Bronchial epithelial cell (primary cell): ENCODE measurements around the gene CYFIP2. TPM values are rescaled to one million over a fixed set of nuclear protein-coding genes. Genes with fewer than 3 reads are reported as not detected.

Experiments used
- DNase-seq: peaks from one replicate; pipeline ENCODE4 v3.0.0-alpha.2; 2010; ENCODE audit warnings: low read depth
- FAIRE-seq: peaks from 2 replicates; lab custom pipeline; 2011; peaks lifted over from hg19 to GRCh38; lab: Jason Lieb, UNC
- H3K27me3 ChIP-seq: 2 replicates; pipeline ENCODE4 v1.5.1; 2011; ENCODE audit warnings: low read length; ENCODE audit not compliant: control insufficient read depth, insufficient read depth
- H3K36me3 ChIP-seq: 2 replicates; pipeline ENCODE4 v1.5.1; 2011; ENCODE audit warnings: low read length; ENCODE audit not compliant: control insufficient read depth, insufficient read depth
- H3K4me3 ChIP-seq: 2 replicates; pipeline ENCODE4 v1.5.1; 2011; ENCODE audit warnings: mild to moderate bottlenecking, low read depth, low read length, control low read depth
- total RNA-seq: library from RNA; depleted of rRNA; stranded (reverse); fragments of >200 nt; gene quantifications from 2 replicates; pipeline ENCODE4 v1.2.1, GENCODE V29; 2014
- TF ChIP-seq, protein P1 (sequence below): IDR thresholded peaks from 2 replicates; pipeline ENCODE4 v1.5.1; 2011; ENCODE audit warnings: mild to moderate bottlenecking, moderate library complexity, low read length, control low read depth, inconsistent platforms; ENCODE audit not compliant: insufficient read depth, severe bottlenecking

CYFIP2 gene
- total RNA-seq, 1 donor from 2014 or later, result 3.9 TPM

DNA sequence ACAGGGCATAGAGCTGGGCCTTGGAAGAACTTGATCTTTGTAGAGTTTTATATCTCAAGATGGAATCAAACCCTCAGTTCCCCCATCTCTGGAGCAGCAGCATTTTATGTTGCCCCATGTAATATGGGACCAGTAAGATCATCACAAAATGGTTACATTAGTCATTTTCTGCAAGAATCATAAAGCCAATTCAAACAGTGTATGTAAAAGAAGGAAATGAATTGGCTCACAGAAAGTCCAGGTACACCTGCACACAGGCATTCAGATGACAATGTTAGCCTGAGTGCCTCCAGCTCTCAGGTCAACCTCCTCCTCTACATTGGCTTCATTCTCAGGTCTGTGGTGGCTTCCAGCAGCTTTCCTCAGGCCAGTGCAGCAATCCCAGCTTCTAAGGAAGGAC lies 35.1 kb downstream of the CYFIP2 start:
- FAIRE-seq (no peak), DNase-seq (no peak)
- Histone ChIP-seq H3K4me3 (no peak overlapping the region), H3K36me3 (no peaks in the 10 kb centered on the region), H3K27me3 (no peaks in the 10 kb centered on the region)
- TF ChIP-seq, protein P1, sequence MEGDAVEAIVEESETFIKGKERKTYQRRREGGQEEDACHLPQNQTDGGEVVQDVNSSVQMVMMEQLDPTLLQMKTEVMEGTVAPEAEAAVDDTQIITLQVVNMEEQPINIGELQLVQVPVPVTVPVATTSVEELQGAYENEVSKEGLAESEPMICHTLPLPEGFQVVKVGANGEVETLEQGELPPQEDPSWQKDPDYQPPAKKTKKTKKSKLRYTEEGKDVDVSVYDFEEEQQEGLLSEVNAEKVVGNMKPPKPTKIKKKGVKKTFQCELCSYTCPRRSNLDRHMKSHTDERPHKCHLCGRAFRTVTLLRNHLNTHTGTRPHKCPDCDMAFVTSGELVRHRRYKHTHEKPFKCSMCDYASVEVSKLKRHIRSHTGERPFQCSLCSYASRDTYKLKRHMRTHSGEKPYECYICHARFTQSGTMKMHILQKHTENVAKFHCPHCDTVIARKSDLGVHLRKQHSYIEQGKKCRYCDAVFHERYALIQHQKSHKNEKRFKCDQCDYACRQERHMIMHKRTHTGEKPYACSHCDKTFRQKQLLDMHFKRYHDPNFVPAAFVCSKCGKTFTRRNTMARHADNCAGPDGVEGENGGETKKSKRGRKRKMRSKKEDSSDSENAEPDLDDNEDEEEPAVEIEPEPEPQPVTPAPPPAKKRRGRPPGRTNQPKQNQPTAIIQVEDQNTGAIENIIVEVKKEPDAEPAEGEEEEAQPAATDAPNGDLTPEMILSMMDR, result no peak

DNA sequence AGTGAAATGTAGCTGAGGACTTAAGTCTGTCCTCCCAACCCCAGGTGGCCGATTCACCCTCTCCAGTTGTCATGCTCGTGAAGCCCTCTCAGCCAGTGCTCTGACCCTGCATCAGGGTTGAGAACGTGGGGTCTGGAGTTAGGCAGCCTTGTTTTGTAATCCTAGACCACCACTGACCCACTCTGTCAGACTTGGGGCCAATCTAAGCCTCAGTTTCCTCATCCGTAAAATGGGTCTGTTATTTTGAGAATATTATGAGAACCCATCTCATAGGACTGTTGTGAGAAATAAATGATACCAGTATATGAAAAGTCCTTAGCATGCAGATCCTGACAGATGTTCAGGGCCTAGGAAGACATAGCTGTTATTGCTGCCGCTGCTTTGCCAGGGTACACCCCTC lies 37.1 kb downstream of the CYFIP2 start:
- H3K4me3 ChIP-seq, result no peak overlapping the region
- no peak for DNase-seq
- no peaks in the 10 kb centered on the region for H3K27me3 ChIP-seq
- H3K36me3 ChIP-seq, result no peaks in the 10 kb centered on the region
- no peak for FAIRE-seq
- TF ChIP-seq, protein P1, result no peak

DNA sequence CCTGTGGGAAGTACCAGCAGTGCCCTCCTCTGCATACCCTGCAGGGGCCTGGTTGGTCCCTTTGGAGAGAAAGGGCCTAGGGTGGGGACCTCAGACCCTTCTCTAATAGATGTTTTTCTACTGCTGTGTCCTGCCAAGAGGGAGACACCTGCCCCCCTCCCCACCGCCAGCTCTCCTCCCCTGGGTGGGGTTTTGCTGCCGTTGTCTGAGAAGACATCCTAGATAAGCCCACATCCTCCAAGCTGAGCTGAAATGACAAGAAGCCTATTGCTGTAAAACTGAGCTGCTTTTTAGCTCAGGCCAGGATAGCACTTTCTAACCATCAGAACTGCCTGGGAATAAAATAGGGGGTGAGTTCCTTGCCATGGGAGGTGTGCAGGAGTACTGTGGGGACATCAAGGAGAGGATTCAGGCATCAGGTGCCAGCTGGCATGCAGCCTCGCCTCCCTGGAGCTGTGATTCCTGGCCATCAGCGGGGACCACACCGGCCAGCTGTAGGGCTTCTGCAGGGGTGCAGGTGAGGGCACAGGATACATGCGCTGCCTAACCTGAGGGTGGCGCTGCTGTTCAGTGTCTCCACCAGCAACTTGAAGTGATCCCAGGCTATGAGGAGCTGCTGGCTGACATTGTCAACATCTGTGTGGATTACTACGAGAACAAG lies 37.9 kb downstream of the CYFIP2 start:
- Histone ChIP-seq H3K27me3 (no peaks in the 10 kb centered on the region), H3K4me3 (no peak overlapping the region), H3K36me3 (no peaks in the 10 kb centered on the region)
- DNase-seq (no peak), FAIRE-seq (no peak)
- TF ChIP-seq, protein P1, result no peak

DNA sequence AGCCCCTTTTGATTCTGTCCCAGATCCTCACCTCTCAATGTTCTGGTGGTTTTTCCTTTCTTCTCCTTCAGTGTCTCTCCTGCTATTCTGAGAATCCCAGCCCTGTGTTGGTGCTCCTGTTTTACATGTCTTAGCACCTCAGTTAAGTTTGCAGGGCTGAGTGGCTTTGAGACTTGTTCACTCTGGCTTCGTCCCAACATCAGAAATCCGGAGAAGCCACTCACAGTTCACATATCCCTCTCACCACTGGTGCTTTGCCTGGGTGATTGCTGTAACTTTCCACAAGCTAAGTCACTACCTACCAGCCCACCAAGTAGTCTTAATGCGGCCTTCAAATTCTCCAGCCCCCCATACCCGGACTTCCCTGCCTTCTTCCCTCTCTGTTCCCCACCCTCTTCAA lies 40.2 kb downstream of the CYFIP2 start:
- DNase-seq (no peak), FAIRE-seq (no peak)
- TF ChIP-seq, protein P1, result no peak

DNA sequence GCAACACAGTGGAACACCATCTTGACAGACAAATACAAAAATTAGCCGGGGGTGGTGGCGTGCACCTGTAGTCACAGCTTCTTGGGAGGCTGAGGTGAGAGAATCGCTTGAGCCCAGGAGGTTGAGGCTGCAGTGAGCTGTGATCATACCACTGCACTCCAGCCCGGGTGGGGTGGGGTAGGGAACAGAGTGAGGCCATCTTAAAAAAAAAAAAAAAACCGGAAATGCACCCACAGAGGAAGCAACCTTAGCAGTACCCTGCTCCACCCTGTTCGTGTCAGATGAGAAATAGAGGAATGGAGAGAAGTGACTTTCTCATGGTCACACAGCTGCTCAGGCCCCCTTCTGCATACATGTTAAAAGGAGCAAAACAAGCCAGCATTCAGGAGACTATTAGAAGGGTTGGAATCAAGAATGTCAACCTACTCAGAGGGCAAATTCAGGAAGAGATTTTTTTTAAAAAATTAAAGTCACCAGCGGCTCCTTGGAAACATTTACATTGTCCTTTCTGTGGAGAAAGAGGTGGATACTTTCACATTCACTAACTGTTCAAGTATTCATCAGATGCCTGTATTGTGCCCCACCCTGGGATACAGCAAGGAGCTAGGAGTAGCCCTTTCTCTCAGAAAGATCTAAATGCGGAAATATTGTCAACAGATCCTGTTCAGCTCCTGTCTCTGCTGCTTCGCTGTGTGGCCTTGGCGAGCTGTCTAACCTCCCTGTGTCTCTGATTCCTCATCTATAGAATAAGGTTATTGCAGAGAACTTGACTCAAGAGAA lies 41.0 kb downstream of the CYFIP2 start:
- no peak for FAIRE-seq
- Histone ChIP-seq H3K4me3 (no peak overlapping the region), H3K27me3 (no peaks in the 10 kb centered on the region), H3K36me3 (no peaks in the 10 kb centered on the region)
- TF ChIP-seq, protein P1, result no peak
- DNase-seq, result no peak

More for the DNA sequence above, 40.2 kb downstream of the CYFIP2 start:
- Histone ChIP-seq H3K36me3 (no peaks in the 10 kb centered on the region), H3K27me3 (no peaks in the 10 kb centered on the region), H3K4me3 (no peak overlapping the region)
